ENCODE data around the gene GHRH.

The GHRH gene

DNA sequence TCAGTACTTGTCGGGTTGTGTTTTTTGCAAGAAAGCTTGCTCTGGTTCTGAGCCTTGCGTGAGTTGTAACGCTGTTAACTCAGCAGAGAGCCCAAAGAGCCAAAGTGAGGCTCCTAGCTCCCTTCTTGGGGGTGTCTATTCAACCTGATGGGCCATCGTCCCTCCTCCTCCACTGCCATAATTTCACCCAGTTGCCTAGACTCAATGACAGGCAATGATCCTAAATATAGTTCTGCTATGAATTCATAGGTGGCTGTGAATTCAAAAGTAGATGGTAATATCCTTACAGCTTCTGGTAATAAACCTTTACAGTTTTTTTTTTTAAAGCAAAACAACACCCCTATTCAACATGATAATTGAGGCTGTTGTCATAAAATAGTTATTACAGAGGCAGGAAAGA, 39.5 kb downstream of the GHRH start:
- no peak for DNase-seq (ENCODE audit: low spot score)
- TF ChIP-seq, protein P1, sequence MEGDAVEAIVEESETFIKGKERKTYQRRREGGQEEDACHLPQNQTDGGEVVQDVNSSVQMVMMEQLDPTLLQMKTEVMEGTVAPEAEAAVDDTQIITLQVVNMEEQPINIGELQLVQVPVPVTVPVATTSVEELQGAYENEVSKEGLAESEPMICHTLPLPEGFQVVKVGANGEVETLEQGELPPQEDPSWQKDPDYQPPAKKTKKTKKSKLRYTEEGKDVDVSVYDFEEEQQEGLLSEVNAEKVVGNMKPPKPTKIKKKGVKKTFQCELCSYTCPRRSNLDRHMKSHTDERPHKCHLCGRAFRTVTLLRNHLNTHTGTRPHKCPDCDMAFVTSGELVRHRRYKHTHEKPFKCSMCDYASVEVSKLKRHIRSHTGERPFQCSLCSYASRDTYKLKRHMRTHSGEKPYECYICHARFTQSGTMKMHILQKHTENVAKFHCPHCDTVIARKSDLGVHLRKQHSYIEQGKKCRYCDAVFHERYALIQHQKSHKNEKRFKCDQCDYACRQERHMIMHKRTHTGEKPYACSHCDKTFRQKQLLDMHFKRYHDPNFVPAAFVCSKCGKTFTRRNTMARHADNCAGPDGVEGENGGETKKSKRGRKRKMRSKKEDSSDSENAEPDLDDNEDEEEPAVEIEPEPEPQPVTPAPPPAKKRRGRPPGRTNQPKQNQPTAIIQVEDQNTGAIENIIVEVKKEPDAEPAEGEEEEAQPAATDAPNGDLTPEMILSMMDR (IDR thresholded peaks at IDR 0.05; ENCODE audit: extremely low read depth, insufficient read depth, missing control alignments) = no peak
- in situ Hi-C loops (cut with MboI; ENCODE audit: low pct_unique_long_range_greater_than_20kb, low sequenced_read_pairs, unreplicated experiment) = no loop called here

DNA sequence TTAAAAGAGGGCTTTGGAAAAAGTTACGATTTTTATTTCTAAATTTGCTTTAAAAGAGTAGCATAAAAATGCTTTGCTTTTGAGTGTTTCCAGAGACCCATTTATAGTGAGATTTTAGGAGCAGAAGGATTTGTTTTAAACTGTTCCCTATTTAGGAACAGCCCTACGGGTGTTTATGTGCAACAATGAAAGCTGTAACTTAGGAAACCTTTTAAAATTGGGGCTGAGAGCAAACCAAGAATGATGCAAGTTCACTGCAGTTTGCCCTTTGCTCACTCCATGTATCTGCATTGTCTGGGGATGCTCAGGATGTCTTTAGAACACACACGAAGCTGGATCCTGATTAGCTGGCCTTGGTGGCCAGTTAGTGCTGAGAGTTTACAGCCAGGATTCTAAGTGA, 40.9 kb downstream of the GHRH start:
- in situ Hi-C loops (cut with MboI; ENCODE audit: low pct_unique_long_range_greater_than_20kb, low sequenced_read_pairs, unreplicated experiment) = no loop called here
- no peak for DNase-seq (ENCODE audit: low spot score)
- TF ChIP-seq, protein P1 (IDR thresholded peaks at IDR 0.05; ENCODE audit: extremely low read depth, insufficient read depth, missing control alignments) = no peak

DNA sequence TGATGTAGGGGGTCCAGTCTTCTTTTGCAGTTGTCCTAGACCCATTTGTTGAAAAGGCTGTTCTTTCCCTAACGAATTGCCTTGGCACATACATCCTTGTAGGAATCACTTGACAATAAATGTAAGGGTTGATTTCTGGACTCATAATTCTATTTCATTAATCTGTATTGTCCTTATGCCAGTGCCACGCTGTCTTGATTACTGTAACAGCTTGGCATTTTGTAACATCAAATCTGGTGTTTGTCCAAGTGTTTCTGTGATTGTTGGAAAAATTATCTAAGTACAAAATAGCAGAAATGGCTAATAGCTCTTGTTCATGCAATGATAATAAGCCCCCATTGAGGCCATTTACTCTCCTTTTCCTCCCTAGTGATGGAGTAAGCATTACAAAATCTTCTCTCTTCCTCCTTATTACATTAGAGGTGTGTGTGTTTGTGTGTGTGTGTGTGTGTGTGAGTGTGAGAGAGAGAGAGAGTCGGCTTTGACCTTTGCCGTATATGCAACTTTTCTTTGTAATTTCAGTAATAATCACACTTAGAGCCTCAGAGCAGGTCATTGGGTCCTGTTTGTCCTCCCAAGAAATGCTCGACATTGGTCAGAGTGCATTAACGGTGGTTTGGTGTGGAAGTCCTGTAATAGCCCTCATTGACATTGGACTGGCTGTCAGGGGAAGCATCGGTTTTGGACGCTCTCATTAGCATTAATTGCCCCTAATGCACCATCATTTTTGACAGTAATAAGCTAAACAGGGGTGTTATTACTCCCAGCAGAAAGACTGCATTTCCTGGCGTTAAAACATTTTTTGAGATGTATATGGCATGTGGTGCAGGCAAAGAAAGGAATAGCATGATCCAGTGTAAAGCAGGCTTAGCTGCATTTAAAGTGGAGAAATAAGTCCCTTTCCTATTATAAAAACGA, 41.6 kb downstream of the GHRH start:
- DNase-seq (ENCODE audit: low spot score) = no peak
- in situ Hi-C loops (cut with MboI; ENCODE audit: low pct_unique_long_range_greater_than_20kb, low sequenced_read_pairs, unreplicated experiment) = no loop called here
- TF ChIP-seq, protein P1 (IDR thresholded peaks at IDR 0.05; ENCODE audit: extremely low read depth, insufficient read depth, missing control alignments) = no peak

DNA sequence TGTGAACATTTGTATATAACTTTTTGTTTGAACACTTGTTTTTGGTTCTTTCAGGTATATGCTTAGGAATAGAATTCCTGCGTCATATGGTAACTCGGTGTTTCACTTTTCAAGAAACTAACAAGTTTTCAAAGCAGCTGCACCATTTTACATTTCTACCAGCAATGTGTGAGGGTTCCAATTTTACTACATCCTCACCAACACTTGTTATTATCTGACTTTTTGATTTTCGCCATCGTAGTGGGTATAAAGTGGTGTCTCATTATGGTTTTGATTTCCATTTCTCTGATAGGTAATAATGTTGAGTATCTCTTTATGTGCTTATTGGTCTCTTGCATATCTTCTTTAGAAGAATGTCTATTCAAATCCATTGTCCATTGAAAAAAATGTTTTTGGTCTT, 42.6 kb downstream of the GHRH start:
- in situ Hi-C loops (cut with MboI; ENCODE audit: low pct_unique_long_range_greater_than_20kb, low sequenced_read_pairs, unreplicated experiment) = no loop called here
- TF ChIP-seq, protein P1 (IDR thresholded peaks at IDR 0.05; ENCODE audit: extremely low read depth, insufficient read depth, missing control alignments) = no peak
- DNase-seq (ENCODE audit: low spot score) = no peak

DNA sequence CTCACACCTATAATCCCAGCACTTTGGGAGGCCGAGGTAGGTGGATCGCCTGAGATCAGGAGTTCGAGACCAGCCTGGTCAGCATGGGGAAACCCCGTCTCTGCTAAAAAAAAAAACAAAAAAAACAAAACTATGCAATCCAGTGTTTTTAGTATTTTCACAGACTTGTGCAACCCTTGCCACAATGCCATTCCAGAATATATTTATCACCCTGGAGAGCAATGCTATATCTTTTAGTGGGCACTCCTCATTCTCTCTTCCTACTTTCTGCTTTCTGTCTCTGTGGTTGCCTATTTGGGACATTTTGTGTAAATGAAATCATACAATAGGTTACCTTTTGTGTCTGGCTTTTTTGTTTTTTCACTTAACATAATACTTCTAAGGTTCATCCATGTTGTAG, 43.2 kb downstream of the GHRH start:
- no peak for DNase-seq (ENCODE audit: low spot score)
- TF ChIP-seq, protein P1 (IDR thresholded peaks at IDR 0.05; ENCODE audit: extremely low read depth, insufficient read depth, missing control alignments) = no peak
- in situ Hi-C loops (cut with MboI; ENCODE audit: low pct_unique_long_range_greater_than_20kb, low sequenced_read_pairs, unreplicated experiment) = no loop called here

DNA sequence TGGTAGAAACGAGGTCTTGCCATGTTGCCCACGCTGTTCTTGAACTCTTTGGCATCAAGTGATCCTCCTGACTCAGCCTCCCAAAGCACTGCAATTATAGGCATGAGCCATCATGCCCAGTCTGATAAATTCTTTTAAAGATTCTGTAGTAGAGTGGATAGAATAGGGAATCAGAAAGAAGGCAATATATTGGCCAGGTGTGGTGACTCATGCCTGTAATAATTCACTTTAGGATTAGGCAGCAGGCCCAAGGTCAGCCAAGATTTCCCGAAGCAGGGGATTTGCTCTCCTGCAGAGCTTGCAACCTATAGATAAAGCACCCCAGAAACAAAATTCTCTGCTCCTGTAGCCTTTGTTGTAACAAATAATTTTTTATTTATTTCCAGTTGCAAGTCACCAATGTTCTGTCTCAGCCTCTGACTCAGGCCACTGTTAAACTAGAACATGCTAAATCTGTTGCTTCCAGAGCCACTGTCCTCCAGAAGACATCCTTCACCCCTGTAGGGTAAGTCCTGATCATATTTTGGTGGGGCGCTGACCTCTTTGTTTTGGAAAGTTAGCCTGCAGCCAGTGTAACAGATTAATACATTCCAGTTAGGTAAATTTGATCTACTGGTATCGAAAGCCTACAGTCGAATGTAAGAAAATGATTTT, 51.8 kb downstream of the GHRH start:
- no peak for DNase-seq (ENCODE audit: low spot score)
- in situ Hi-C loops (cut with MboI; ENCODE audit: low pct_unique_long_range_greater_than_20kb, low sequenced_read_pairs, unreplicated experiment) = no loop called here
- TF ChIP-seq, protein P1 (IDR thresholded peaks at IDR 0.05; ENCODE audit: extremely low read depth, insufficient read depth, missing control alignments) = no peak
